ENCODE data around the gene TOR1AIP2.
"Not testable (repeated sequence)": the region's sequence is repeated elsewhere in the genome, so short reads cannot be mapped to it uniquely, and the experiment has no call there.

Gene TOR1AIP2

GRCh38 chr1:179860652-179861051 lies 17.0 kb downstream of the TOR1AIP2 start:
- no peak overlapping the region for H3K27ac ChIP-seq (ENCODE audit: low read depth, low read length, poor library complexity, severe bottlenecking)
- H3K79me2 ChIP-seq (ENCODE audit: insufficient read depth, low read length) = no peaks in the 10 kb centered on the region
- no peaks in the 10 kb centered on the region for H4K20me1 ChIP-seq (ENCODE audit: insufficient read depth, low read length)
- H3F3A ChIP-seq (ENCODE audit: insufficient read depth, low read length) = no peaks in the 10 kb centered on the region
- no peaks in the 10 kb centered on the region for H3K27me3 ChIP-seq (ENCODE audit: insufficient read depth, low read length)
- no peaks in the 10 kb centered on the region for H3K9me2 ChIP-seq (ENCODE audit: low read depth, low read length)
- H2AFZ ChIP-seq (ENCODE audit: low read length) = no peak overlapping the region
- no peaks in the 10 kb centered on the region for H3K4me1 ChIP-seq (ENCODE audit: insufficient read depth, low read length, severe bottlenecking)
- H3K36me3 ChIP-seq (ENCODE audit: insufficient read depth, low read length) = peaks cover 54% of the 10 kb centered on the region
- no peak overlapping the region for H3K4me2 ChIP-seq (ENCODE audit: low read length)
- H3K9ac ChIP-seq (ENCODE audit: low read length) = no peak overlapping the region
- TF ChIP-seq CTCF (IDR thresholded peaks at IDR 0.05; ENCODE audit: low read length) (no peak), EZH2 (IDR thresholded peaks at IDR 0.05; ENCODE audit: borderline replicate concordance, low read length) (no peak)
- H3K9me3 ChIP-seq (ENCODE audit: low read length) = no peaks in the 10 kb centered on the region
- H3K4me3 ChIP-seq (ENCODE audit: low read depth, low read length, poor library complexity, severe bottlenecking) = no peak overlapping the region

- Histone ChIP-seq H3K9ac (ENCODE audit: low read length) (no peak overlapping the region), H3K27me3 (ENCODE audit: insufficient read depth, low read length) (no peaks in the 10 kb centered on the region), H3K9me3 (ENCODE audit: low read length) (no peaks in the 10 kb centered on the region), H3K4me2 (ENCODE audit: low read length) (no peak overlapping the region), H3K36me3 (ENCODE audit: insufficient read depth, low read length) (peaks cover 33% of the 10 kb centered on the region; the same call in 1 of the 2 replicates), H3K9me2 (ENCODE audit: low read depth, low read length) (no peaks in the 10 kb centered on the region), H3F3A (ENCODE audit: insufficient read depth, low read length) (0 out of 2 replicates have a peak, but pooled peaks cover 5% of the 10 kb centered on the region), H2AFZ (ENCODE audit: low read length) (no peak overlapping the region), H3K4me1 (ENCODE audit: insufficient read depth, low read length, severe bottlenecking) (no peaks in the 10 kb centered on the region), H3K79me2 (ENCODE audit: insufficient read depth, low read length) (no peaks in the 10 kb centered on the region), H4K20me1 (ENCODE audit: insufficient read depth, low read length) (no peaks in the 10 kb centered on the region), H3K4me3 (ENCODE audit: low read depth, low read length, poor library complexity, severe bottlenecking) (no peak overlapping the region), H3K27ac (ENCODE audit: low read depth, low read length, poor library complexity, severe bottlenecking) (no peak overlapping the region)
- TF ChIP-seq CTCF (IDR thresholded peaks at IDR 0.05; ENCODE audit: low read length) (no peak), EZH2 (IDR thresholded peaks at IDR 0.05; ENCODE audit: borderline replicate concordance, low read length) (no peak)
Measured at GRCh38 chr1:179857009-179857408, 20.6 kb downstream of the TOR1AIP2 start.

GRCh38 chr1:179856296-179856695 lies 21.3 kb downstream of the TOR1AIP2 start:
- H3K27ac ChIP-seq (ENCODE audit: low read depth, low read length, poor library complexity, severe bottlenecking) = no peak overlapping the region
- no peaks in the 10 kb centered on the region for H3K27me3 ChIP-seq (ENCODE audit: insufficient read depth, low read length)
- no peak for TF ChIP-seq CTCF (IDR thresholded peaks at IDR 0.05; ENCODE audit: low read length)
- no peak for TF ChIP-seq EZH2 (IDR thresholded peaks at IDR 0.05; ENCODE audit: borderline replicate concordance, low read length)
- H3K9me2 ChIP-seq (ENCODE audit: low read depth, low read length) = no peaks in the 10 kb centered on the region
- H3K4me1 ChIP-seq (ENCODE audit: insufficient read depth, low read length, severe bottlenecking) = no peaks in the 10 kb centered on the region
- no peak overlapping the region for H2AFZ ChIP-seq (ENCODE audit: low read length)
- no peak overlapping the region for H3K9ac ChIP-seq (ENCODE audit: low read length)
- no peaks in the 10 kb centered on the region for H4K20me1 ChIP-seq (ENCODE audit: insufficient read depth, low read length)
- H3K9me3 ChIP-seq (ENCODE audit: low read length) = no peaks in the 10 kb centered on the region
- H3K4me2 ChIP-seq (ENCODE audit: low read length) = no peak overlapping the region
- no peaks in the 10 kb centered on the region for H3K79me2 ChIP-seq (ENCODE audit: insufficient read depth, low read length)
- no peak overlapping the region for H3K4me3 ChIP-seq (ENCODE audit: low read depth, low read length, poor library complexity, severe bottlenecking)
- H3K36me3 ChIP-seq (ENCODE audit: insufficient read depth, low read length) = peaks cover 35% of the 10 kb centered on the region; the same call in 1 of the 2 replicates
- H3F3A ChIP-seq (ENCODE audit: insufficient read depth, low read length) = 0 out of 2 replicates have a peak, but pooled peaks cover 5% of the 10 kb centered on the region

- not testable (repeated sequence) for H2AFZ ChIP-seq (ENCODE audit: low read length); H3K27me3 ChIP-seq (ENCODE audit: insufficient read depth, low read length); H3K4me1 ChIP-seq (ENCODE audit: insufficient read depth, low read length, severe bottlenecking); H3K4me2 ChIP-seq (ENCODE audit: low read length); H4K20me1 ChIP-seq (ENCODE audit: insufficient read depth, low read length); H3K79me2 ChIP-seq (ENCODE audit: insufficient read depth, low read length); H3K9me2 ChIP-seq (ENCODE audit: low read depth, low read length); H3K9ac ChIP-seq (ENCODE audit: low read length); H3K4me3 ChIP-seq (ENCODE audit: low read depth, low read length, poor library complexity, severe bottlenecking); H3K9me3 ChIP-seq (ENCODE audit: low read length); H3K27ac ChIP-seq (ENCODE audit: low read depth, low read length, poor library complexity, severe bottlenecking); H3F3A ChIP-seq (ENCODE audit: insufficient read depth, low read length)
- peaks cover 36% of the 10 kb centered on the region for H3K36me3 ChIP-seq (ENCODE audit: insufficient read depth, low read length)
Measured at GRCh38 chr1:179855831-179856230, 21.8 kb downstream of the TOR1AIP2 start.

Measured in OCI-LY1 (cell line).